Endothelial cell (in vitro differentiated cells): ENCODE results near the gene EFTUD2. TPM values are rescaled to one million over a fixed set of nuclear protein-coding genes. Genes with fewer than 3 reads are reported as not detected.

ENCODE experiments used
- DNase-seq: peaks from one replicate; pipeline ENCODE4 v3.0.0; 2021; ENCODE audit warnings: low spot score
- H3K27ac Mint-ChIP-seq: one replicate; pipeline ENCODE4 v1.8.0; 2021; ENCODE audit warnings: mixed read lengths, inconsistent platforms; ENCODE audit not compliant: unreplicated experiment
- H3K27me3 Mint-ChIP-seq: one replicate; pipeline ENCODE4 v1.8.0; 2021; ENCODE audit warnings: mild to moderate bottlenecking, moderate library complexity, mixed read lengths, inconsistent platforms; ENCODE audit not compliant: unreplicated experiment
- H3K36me3 Mint-ChIP-seq: one replicate; pipeline ENCODE4 v1.8.0; 2021; ENCODE audit warnings: mild to moderate bottlenecking, low read depth, mixed read lengths, inconsistent platforms; ENCODE audit not compliant: unreplicated experiment
- H3K4me1 Mint-ChIP-seq: one replicate; pipeline ENCODE4 v1.8.0; 2021; ENCODE audit warnings: mild to moderate bottlenecking, mixed read lengths, inconsistent platforms; ENCODE audit not compliant: unreplicated experiment
- H3K4me3 Mint-ChIP-seq: one replicate; pipeline ENCODE4 v1.8.0; 2021; ENCODE audit warnings: mild to moderate bottlenecking, mixed read lengths, inconsistent platforms; ENCODE audit not compliant: unreplicated experiment
- H3K9me3 Mint-ChIP-seq: one replicate; pipeline ENCODE4 v1.8.0; 2021; ENCODE audit warnings: mixed read lengths, inconsistent platforms; ENCODE audit not compliant: unreplicated experiment
- total RNA-seq: library from RNA; stranded (reverse); fragmentation: NEBNext Ultra II Directional; extraction: Animal tissue kit (Norgen Biotek cat#: 25700); gene quantifications from one replicate; pipeline ENCODE4 v1.2.1, GENCODE V29; 2021; ENCODE audit not compliant: unreplicated experiment
- TF ChIP-seq, protein P1 (sequence below): fragments of 200-600 bp; sonication (generic); IDR thresholded peaks from one replicate; pipeline ENCODE4 v1.5.0; 2021; ENCODE audit warnings: antibody characterized with exemption; ENCODE audit not compliant: unreplicated experiment

The EFTUD2 gene
- total RNA-seq, 1 donor from 2014 or later, result 154 TPM

DNA sequence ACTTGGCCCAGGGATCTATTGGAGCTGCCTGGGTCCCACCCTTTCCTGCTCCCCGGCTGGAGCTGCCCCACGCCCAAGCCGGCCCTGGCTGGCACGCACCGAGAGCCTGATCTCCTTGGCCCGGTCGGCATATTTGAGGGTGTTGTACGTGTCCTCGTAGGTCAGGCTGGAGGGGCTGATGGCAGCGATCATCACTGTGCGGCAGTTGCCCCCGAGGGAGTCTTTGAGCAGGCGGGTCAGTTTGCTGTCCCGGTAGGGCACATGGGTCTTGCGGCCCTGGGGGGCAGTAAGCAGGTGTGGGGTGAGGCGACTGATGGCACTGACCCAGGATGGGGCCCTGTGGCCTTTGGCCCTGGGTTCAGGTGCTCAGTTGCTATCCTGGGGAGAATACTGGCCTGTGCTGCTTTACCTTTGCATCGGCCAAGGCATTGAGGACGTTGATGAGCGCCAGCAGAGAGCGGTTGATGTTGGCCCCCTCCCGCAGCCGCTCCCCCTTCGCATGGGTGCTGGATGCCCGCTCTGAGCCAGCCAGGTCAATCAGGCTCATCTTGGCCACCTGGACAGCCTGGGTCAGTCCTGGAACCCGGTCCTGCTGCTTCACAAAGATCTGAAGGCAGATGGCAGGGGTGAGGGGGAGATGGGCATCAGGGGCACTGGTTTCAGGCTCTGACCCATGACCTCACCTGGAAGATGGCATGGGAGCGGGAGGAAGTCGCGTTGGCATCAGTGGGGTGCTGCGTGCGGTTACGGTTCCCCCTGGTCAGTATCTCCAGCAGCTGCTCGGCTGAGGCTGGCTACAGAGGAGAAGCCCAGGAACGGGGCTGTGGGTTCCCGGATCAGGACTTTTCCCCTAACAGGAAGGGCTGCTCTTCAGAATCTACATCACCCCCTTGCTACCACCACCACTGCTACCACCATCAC is 34.8 kb upstream of the EFTUD2 start:
- Mint-ChIP-seq H3K27ac (no peak overlapping the region), H3K9me3 (no peaks in the 10 kb centered on the region), H3K27me3 (peaks cover 4% of the 10 kb centered on the region), H3K4me3 (no peak overlapping the region), H3K4me1 (no peaks in the 10 kb centered on the region), H3K36me3 (peaks cover 9% of the 10 kb centered on the region)
- no peak for DNase-seq
- TF ChIP-seq, protein P1, sequence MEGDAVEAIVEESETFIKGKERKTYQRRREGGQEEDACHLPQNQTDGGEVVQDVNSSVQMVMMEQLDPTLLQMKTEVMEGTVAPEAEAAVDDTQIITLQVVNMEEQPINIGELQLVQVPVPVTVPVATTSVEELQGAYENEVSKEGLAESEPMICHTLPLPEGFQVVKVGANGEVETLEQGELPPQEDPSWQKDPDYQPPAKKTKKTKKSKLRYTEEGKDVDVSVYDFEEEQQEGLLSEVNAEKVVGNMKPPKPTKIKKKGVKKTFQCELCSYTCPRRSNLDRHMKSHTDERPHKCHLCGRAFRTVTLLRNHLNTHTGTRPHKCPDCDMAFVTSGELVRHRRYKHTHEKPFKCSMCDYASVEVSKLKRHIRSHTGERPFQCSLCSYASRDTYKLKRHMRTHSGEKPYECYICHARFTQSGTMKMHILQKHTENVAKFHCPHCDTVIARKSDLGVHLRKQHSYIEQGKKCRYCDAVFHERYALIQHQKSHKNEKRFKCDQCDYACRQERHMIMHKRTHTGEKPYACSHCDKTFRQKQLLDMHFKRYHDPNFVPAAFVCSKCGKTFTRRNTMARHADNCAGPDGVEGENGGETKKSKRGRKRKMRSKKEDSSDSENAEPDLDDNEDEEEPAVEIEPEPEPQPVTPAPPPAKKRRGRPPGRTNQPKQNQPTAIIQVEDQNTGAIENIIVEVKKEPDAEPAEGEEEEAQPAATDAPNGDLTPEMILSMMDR, result no peak

DNA sequence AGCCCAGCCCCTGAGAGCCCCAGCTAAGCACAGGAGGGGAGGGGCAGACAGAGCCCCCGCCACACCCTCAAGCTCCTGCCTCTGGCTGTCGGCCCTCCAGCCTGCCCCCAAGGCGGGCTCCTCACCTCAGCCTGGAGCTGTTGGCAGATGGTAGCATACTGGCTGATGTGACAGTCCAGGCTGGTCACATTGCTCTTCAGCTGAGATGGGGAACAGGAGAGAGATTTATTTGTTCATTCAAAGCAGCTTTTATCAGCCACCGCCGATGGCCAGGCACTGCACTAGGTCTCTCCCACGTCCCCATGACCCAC is 33.5 kb upstream of the EFTUD2 start:
- Mint-ChIP-seq H3K27ac (no peak overlapping the region), H3K9me3 (no peaks in the 10 kb centered on the region), H3K36me3 (peaks cover 9% of the 10 kb centered on the region), H3K4me1 (no peaks in the 10 kb centered on the region), H3K27me3 (peaks cover 4% of the 10 kb centered on the region), H3K4me3 (no peak overlapping the region)
- TF ChIP-seq, protein P1, result no peak
- no peak for DNase-seq

DNA sequence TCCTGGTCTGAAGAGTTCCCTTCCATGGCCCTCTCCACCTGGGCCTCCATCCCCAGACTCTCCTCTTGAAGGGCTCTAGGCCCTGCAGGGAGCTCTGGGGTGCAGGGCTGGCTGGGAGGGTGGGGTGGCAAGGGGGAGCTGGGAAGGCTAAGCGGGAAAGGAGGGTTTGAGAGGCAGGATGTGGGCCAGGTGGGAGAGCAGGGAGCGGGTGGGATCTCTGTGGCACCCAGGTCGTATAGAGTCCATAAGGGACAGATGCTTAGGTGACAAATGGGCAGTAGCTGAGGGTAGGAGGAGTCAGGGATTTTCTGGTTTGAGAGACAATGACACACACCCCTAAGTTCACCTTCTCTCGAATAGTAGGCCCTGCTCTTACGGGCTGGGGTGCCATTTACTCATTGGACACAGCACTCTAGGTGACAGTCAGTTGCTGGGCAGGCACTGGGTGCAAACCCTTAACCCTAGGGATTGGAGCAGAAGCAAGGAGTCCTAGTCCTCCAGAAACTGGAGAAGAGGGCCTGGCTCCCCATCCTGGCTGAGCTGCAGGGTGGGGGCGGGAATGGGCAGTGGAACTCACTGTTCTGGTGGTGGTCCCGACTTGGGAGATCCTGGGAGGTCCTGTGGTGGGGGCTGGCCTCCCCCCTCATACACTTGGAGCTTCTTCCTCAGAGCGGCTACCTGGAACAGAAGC is 33.0 kb upstream of the EFTUD2 start:
- H3K36me3 Mint-ChIP-seq, result peaks cover 9% of the 10 kb centered on the region
- TF ChIP-seq, protein P1, result no peak
- H3K4me3 Mint-ChIP-seq, result no peak overlapping the region
- no peak for DNase-seq
- H3K4me1 Mint-ChIP-seq, result no peaks in the 10 kb centered on the region
- H3K9me3 Mint-ChIP-seq, result no peaks in the 10 kb centered on the region
- H3K27ac Mint-ChIP-seq, result no peak overlapping the region
- peaks cover 4% of the 10 kb centered on the region for H3K27me3 Mint-ChIP-seq

- Mint-ChIP-seq H3K27ac (no peak overlapping the region), H3K9me3 (no peaks in the 10 kb centered on the region), H3K36me3 (peaks cover 11% of the 10 kb centered on the region), H3K27me3 (peaks cover 4% of the 10 kb centered on the region), H3K4me3 (no peak overlapping the region), H3K4me1 (no peaks in the 10 kb centered on the region)
- DNase-seq, result no peak
- TF ChIP-seq, protein P1, result no peak
Measured at GRCh38 chr17:44931376-44931775, 32.1 kb upstream of the EFTUD2 start.

DNA sequence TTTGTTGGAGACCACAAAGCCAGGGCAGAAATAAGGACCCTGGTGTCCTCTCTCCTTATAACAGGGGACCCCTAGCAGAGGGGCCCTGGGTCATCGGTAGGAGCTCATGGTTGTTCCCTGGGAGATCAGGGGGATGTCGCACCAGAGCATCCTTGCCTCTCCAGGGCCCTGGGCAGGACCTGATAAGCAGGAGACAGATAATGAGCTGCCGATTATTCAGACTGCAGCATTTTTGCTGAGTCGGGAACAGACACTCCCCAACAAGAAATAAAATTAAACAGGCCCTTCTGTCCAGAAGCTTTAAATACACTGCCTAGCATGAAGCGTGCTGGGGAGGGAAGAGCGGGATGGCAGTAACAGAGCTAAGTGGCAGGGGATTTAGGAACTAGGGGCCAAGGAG is 31.4 kb upstream of the EFTUD2 start:
- Mint-ChIP-seq H3K9me3 (no peaks in the 10 kb centered on the region), H3K4me1 (no peaks in the 10 kb centered on the region), H3K27me3 (peaks cover 4% of the 10 kb centered on the region), H3K27ac (no peak overlapping the region), H3K36me3 (peaks cover 13% of the 10 kb centered on the region), H3K4me3 (no peak overlapping the region)
- DNase-seq, result no peak
- TF ChIP-seq, protein P1, result no peak
